ENCODE results near the gene MXRA7. TPM values are rescaled to one million over a fixed set of nuclear protein-coding genes. Genes with fewer than 3 reads are reported as not detected.
"Not testable (repeated sequence)": the region's sequence is repeated elsewhere in the genome, so short reads cannot be mapped to it uniquely, and the experiment has no call there.

MXRA7 gene
- polyA plus RNA-seq, 3 donors, result 107 to 119 (median 114) TPM

GRCh38 chr17:76698466-76698977, 12.2 kb downstream of the MXRA7 start:
- not testable (repeated sequence) for DNase-seq (ENCODE audit: low read depth in 3 of 3, low spot score in 2 of 3)

GRCh38 chr17:76697702-76698465, 12.9 kb downstream of the MXRA7 start:
- DNase-seq (ENCODE audit: low read depth in 3 of 3, low spot score in 2 of 3), result no peak

- DNase-seq (ENCODE audit: low read depth in 3 of 3, low spot score in 2 of 3), result no peak
Observed at GRCh38 chr17:76696763-76697701, 13.7 kb downstream of the MXRA7 start.

GRCh38 chr17:76695059-76695831, 15.5 kb downstream of the MXRA7 start:
- no peak for DNase-seq (ENCODE audit: low read depth in 3 of 3, low spot score in 2 of 3)

- DNase-seq (ENCODE audit: low read depth in 3 of 3, low spot score in 2 of 3), result no peak
Observed at GRCh38 chr17:76691379-76692191, 19.2 kb downstream of the MXRA7 start.

- DNase-seq (ENCODE audit: low read depth in 3 of 3, low spot score in 2 of 3), result no peak
Observed at GRCh38 chr17:76690596-76691280, 20.0 kb downstream of the MXRA7 start.

GRCh38 chr17:76689859-76690258, 20.9 kb downstream of the MXRA7 start:
- DNase-seq (ENCODE audit: low read depth in 3 of 3, low spot score in 2 of 3), result no peak

- DNase-seq (ENCODE audit: low read depth in 3 of 3, low spot score in 2 of 3), result no peak
Observed at GRCh38 chr17:76688165-76688622, 22.6 kb downstream of the MXRA7 start.

GRCh38 chr17:76687298-76688164, 23.2 kb downstream of the MXRA7 start:
- no peak for DNase-seq (ENCODE audit: low read depth in 3 of 3, low spot score in 2 of 3)

- DNase-seq (ENCODE audit: low read depth in 3 of 3, low spot score in 2 of 3), result no peak
Observed at GRCh38 chr17:76686538-76687297, 24.0 kb downstream of the MXRA7 start.

- no peak for DNase-seq (ENCODE audit: low read depth in 3 of 3, low spot score in 2 of 3)
Observed at GRCh38 chr17:76685846-76686245, 24.9 kb downstream of the MXRA7 start.

- no peak for DNase-seq (ENCODE audit: low read depth in 3 of 3, low spot score in 2 of 3)
Observed at GRCh38 chr17:76685366-76685765, 25.4 kb downstream of the MXRA7 start.

GRCh38 chr17:76684756-76685155, 26.0 kb downstream of the MXRA7 start:
- DNase-seq (ENCODE audit: low read depth in 3 of 3, low spot score in 2 of 3), result no peak

- no peak for DNase-seq (ENCODE audit: low read depth in 3 of 3, low spot score in 2 of 3)
Observed at GRCh38 chr17:76683921-76684745, 26.6 kb downstream of the MXRA7 start.

GRCh38 chr17:76683011-76683755, 27.6 kb downstream of the MXRA7 start:
- DNase-seq (ENCODE audit: low read depth in 3 of 3, low spot score in 2 of 3), result no peak

GRCh38 chr17:76682296-76682695, 28.5 kb downstream of the MXRA7 start:
- no peak for DNase-seq (ENCODE audit: low read depth in 3 of 3, low spot score in 2 of 3)

Measured in right renal cortex interstitium (tissue), 3 donors.